Measurements from ENCODE around the gene NPAS3.

Gene NPAS3

GRCh38 chr14:32938719-32939253 is at the start of gene NPAS3:
Gene NPAS3, plus strand, starts transcription at chr14:32938879.
- peak within 1 kb of the TSS; percentile 50 for H3K4me3 ChIP-seq (ENCODE audit: low read depth, low read length)
- no peak for TF ChIP-seq CTCF (IDR thresholded peaks at IDR 0.05; ENCODE audit: insufficient read depth, low read depth, low read length, missing control alignments)
- DNase-seq (ENCODE audit: low read depth), result peak; percentile 6

- DNase-seq (ENCODE audit: low read depth), result no peak
- H3K4me3 ChIP-seq (ENCODE audit: low read depth, low read length), result no peak overlapping the region
- TF ChIP-seq CTCF (IDR thresholded peaks at IDR 0.05; ENCODE audit: insufficient read depth, low read depth, low read length, missing control alignments), result no peak
Observed at GRCh38 chr14:32896979-32897697, 41.5 kb upstream of the NPAS3 start.

GRCh38 chr14:32897698-32898064 is 41.0 kb upstream of the NPAS3 start:
- no peak for DNase-seq (ENCODE audit: low read depth)
- no peak overlapping the region for H3K4me3 ChIP-seq (ENCODE audit: low read depth, low read length)
- no peak for TF ChIP-seq CTCF (IDR thresholded peaks at IDR 0.05; ENCODE audit: insufficient read depth, low read depth, low read length, missing control alignments)

GRCh38 chr14:32898876-32899275 is 39.8 kb upstream of the NPAS3 start:
- peak; percentile 2 for DNase-seq (ENCODE audit: low read depth)
- no peak overlapping the region for H3K4me3 ChIP-seq (ENCODE audit: low read depth, low read length)
- TF ChIP-seq CTCF (IDR thresholded peaks at IDR 0.05; ENCODE audit: insufficient read depth, low read depth, low read length, missing control alignments), result no peak

GRCh38 chr14:32900547-32900946 is 38.1 kb upstream of the NPAS3 start:
- no peak overlapping the region for H3K4me3 ChIP-seq (ENCODE audit: low read depth, low read length)
- no peak for TF ChIP-seq CTCF (IDR thresholded peaks at IDR 0.05; ENCODE audit: insufficient read depth, low read depth, low read length, missing control alignments)
- DNase-seq (ENCODE audit: low read depth), result no peak

- no peak for DNase-seq (ENCODE audit: low read depth)
- H3K4me3 ChIP-seq (ENCODE audit: low read depth, low read length), result no peak overlapping the region
- no peak for TF ChIP-seq CTCF (IDR thresholded peaks at IDR 0.05; ENCODE audit: insufficient read depth, low read depth, low read length, missing control alignments)
Observed at GRCh38 chr14:32905013-32905412, 33.7 kb upstream of the NPAS3 start.

GRCh38 chr14:32906672-32907071 is 32.0 kb upstream of the NPAS3 start:
- H3K4me3 ChIP-seq (ENCODE audit: low read depth, low read length), result no peak overlapping the region
- DNase-seq (ENCODE audit: low read depth), result no peak
- TF ChIP-seq CTCF (IDR thresholded peaks at IDR 0.05; ENCODE audit: insufficient read depth, low read depth, low read length, missing control alignments), result no peak
